CD4-positive, CD25-positive, alpha-beta regulatory T cell (primary cell): ENCODE measurements around the gene F11R. TPM values are rescaled to one million over a fixed set of nuclear protein-coding genes. Genes with fewer than 3 reads are reported as not detected.
"Not testable (repeated sequence)": the region's sequence is repeated elsewhere in the genome, so short reads cannot be mapped to it uniquely, and the experiment has no call there.

Experiments
- ATAC-seq, 2 donors: fragments of 150-1000 bp; cut with Tn5 transposase; one replicate each; pipeline ENCODE4 v1.10.0; 2021; ENCODE audit warnings: low read depth in 2 of 2, moderate number of reproducible peaks in 2 of 2, moderate library complexity in 1 of 2
- DNase-seq, 3 donors: peaks; one replicate each; pipeline versions ENCODE4 v3.0.0 to v3.0.0-alpha.2; 2012 to 2022; ENCODE audit warnings: mixed read lengths in 1 of 3
- H3K27ac ChIP-seq: one replicate; pipeline ENCODE4 v1.7.0; 2013; ENCODE audit warnings: mild to moderate bottlenecking, low read length; ENCODE audit not compliant: insufficient read depth, poor library complexity, severe bottlenecking
- H3K27me3 ChIP-seq: one replicate; pipeline ENCODE4 v1.7.0; 2013; ENCODE audit warnings: low read length; ENCODE audit not compliant: control insufficient read depth, insufficient read depth
- H3K36me3 ChIP-seq: one replicate; pipeline ENCODE4 v1.7.0; 2013; ENCODE audit warnings: mild to moderate bottlenecking, low read length, moderate library complexity; ENCODE audit not compliant: control insufficient read depth, insufficient read depth
- H3K4me1 ChIP-seq: 2 replicates; pipeline ENCODE4 v1.7.0; 2013; ENCODE audit warnings: mild to moderate bottlenecking, low read length; ENCODE audit not compliant: insufficient read depth, control insufficient read depth, poor library complexity, severe bottlenecking
- H3K4me3 ChIP-seq: one replicate; pipeline ENCODE4 v1.7.0; 2013; ENCODE audit warnings: low read depth, mild to moderate bottlenecking, low read length, moderate library complexity
- H3K9me3 ChIP-seq, 2 experiments: 1 replicate in 1 of 2; 2 replicates in 1 of 2; pipeline ENCODE4 v1.7.0; 2013; ENCODE audit warnings: low read length in 2 of 2, mild to moderate bottlenecking in 1 of 2, moderate library complexity in 1 of 2; ENCODE audit not compliant: control insufficient read depth in 2 of 2
- H3K27ac Mint-ChIP-seq, 3 donors: one replicate each; pipeline ENCODE4 v1.8.0; 2020 to 2022; ENCODE audit warnings: mild to moderate bottlenecking in 3 of 3, mixed read lengths in 3 of 3, moderate library complexity in 2 of 3
- H3K27me3 Mint-ChIP-seq: one replicate; pipeline ENCODE4 v1.8.0; 2022; ENCODE audit warnings: mild to moderate bottlenecking, mixed read lengths
- H3K36me3 Mint-ChIP-seq: one replicate; pipeline ENCODE4 v1.8.0; 2020; ENCODE audit warnings: mixed read lengths
- H3K4me1 Mint-ChIP-seq, 4 donors: one replicate each; pipeline ENCODE4 v1.8.0; 2020 to 2022; ENCODE audit warnings: mixed read lengths in 4 of 4, mild to moderate bottlenecking in 1 of 4
- H3K4me3 Mint-ChIP-seq, 4 donors: one replicate each; pipeline ENCODE4 v1.8.0; 2020 to 2022; ENCODE audit warnings: mild to moderate bottlenecking in 4 of 4, mixed read lengths in 4 of 4, moderate library complexity in 3 of 4
- H3K9me3 Mint-ChIP-seq, 7 donors: one replicate each; pipeline ENCODE4 v1.8.0; 2020 to 2022; ENCODE audit warnings: mixed read lengths in 7 of 7, mild to moderate bottlenecking in 3 of 7, moderate library complexity in 2 of 7
- polyA plus RNA-seq, 4 donors: library from polyadenylated mRNA; unstranded; fragments of 300-500 nt; fragmentation: Illumina TruSeq; gene quantifications; one replicate each; pipeline ENCODE4 v1.2.3, GENCODE V29; 2021
- total RNA-seq: library from RNA; stranded (reverse); gene quantifications from one replicate; pipeline ENCODE4 v1.2.3, GENCODE V29; 2022

F11R gene
- total and polyA plus RNA-seq, 5 donors from 2014 or later, result 6.3 to 18.4 (median 9.2) TPM

DNA sequence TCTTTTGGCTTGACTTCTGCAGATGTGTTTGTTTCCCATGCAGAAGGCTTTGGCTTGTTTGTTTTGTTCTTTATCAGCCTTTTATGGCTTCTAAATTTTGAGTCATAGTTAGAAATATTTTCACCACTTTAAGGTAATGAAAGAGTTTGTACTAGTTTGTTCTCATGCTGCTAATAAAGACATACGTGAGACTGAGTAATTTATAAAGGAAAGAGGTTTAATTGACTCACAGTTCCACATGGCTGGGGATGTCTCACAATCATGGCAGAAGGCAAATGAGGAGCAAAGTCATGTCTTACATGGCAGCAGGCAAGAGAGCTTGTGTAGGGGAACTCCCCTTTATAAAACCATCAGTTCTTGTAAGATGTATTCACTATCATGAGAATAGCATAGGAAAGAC, 6.0 kb upstream of the F11R start:
- H3K27me3 ChIP-seq, H3K4me3 ChIP-seq, H3K27me3 Mint-ChIP-seq, H3K4me1 ChIP-seq, H3K9me3 Mint-ChIP-seq, H3K4me1 Mint-ChIP-seq, DNase-seq, ATAC-seq, H3K36me3 ChIP-seq, H3K4me3 Mint-ChIP-seq, H3K9me3 ChIP-seq, H3K36me3 Mint-ChIP-seq, H3K27ac ChIP-seq: not testable (repeated sequence)
- peak overlapping the region in 1 of 3 donors; percentile 49 for H3K27ac Mint-ChIP-seq

DNA sequence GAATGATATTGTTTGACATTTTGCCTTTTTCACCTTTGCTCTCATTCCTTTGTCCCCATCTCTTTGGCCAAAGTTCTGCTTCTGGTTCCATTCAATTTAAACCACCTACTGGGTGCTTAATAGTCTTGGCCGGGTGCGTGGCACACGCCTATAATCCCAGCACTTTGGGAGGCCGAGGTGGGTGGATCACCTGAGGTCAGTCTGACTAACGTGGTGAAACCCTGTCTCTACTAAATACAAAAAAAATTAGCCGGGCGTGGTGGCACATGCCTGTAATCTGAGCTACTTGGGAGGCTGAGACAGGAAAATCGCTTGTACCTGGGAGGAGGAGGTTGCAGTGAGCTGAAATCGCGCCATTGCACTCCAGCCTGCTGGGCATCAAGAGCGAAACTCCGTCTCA, 1.5 kb upstream of the F11R start:
- peaks cover 20% of the 10 kb centered on the region for H3K4me1 ChIP-seq
- H3K36me3 ChIP-seq, H3K27me3 Mint-ChIP-seq, H3K4me3 ChIP-seq, H3K27ac ChIP-seq, H3K9me3 Mint-ChIP-seq, H3K27me3 ChIP-seq, H3K36me3 Mint-ChIP-seq, ATAC-seq, H3K9me3 ChIP-seq, DNase-seq: not testable (repeated sequence)
- Mint-ChIP-seq H3K4me3 (peak overlapping the region in 2 of 4 donors; percentile 14 to 95), H3K4me1 (peaks cover 11 to 34% (median 27%) of the 10 kb centered on the region in 4 donors), H3K27ac (peak overlapping the region in 1 of 3 donors; percentile 29)

DNA sequence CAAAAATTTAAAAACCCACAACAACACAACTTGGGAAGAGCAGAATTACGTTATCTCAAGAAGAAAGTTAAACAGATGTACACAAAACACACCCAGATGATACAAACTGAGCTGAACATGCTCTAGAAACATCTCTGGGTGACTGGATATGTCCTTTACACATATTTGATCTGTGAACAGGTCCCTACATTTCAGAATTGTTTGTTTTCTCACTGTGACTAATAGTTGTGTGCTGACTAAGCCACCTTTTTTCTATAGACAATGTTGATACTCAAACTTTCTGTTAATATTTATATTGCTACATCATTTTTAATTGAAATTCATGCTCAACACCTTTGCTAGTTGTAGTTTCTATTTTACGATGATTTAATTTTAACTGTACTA, 1.0 kb upstream of the F11R start:
- DNase-seq (no peak), ATAC-seq (no peak)
- H3K27me3 ChIP-seq, result no peaks in the 10 kb centered on the region
- no peaks in the 10 kb centered on the region for H3K36me3 ChIP-seq
- H3K27ac ChIP-seq, result no peak overlapping the region
- Mint-ChIP-seq H3K27me3 (peaks cover 8% of the 10 kb centered on the region), H3K4me3 (peak overlapping the region; percentile 84 to 95 (median 92)), H3K36me3 (no peaks in the 10 kb centered on the region), H3K9me3 (no peaks in the 10 kb centered on the region), H3K27ac (peak overlapping the region in 2 of 3 donors; percentile 29 to 86), H3K4me1 (peaks cover 11 to 34% (median 27%) of the 10 kb centered on the region in 4 donors)
- peaks cover 20% of the 10 kb centered on the region for H3K4me1 ChIP-seq
- H3K9me3 ChIP-seq, result no peaks in the 10 kb centered on the region
- H3K4me3 ChIP-seq, result no peak overlapping the region

DNA sequence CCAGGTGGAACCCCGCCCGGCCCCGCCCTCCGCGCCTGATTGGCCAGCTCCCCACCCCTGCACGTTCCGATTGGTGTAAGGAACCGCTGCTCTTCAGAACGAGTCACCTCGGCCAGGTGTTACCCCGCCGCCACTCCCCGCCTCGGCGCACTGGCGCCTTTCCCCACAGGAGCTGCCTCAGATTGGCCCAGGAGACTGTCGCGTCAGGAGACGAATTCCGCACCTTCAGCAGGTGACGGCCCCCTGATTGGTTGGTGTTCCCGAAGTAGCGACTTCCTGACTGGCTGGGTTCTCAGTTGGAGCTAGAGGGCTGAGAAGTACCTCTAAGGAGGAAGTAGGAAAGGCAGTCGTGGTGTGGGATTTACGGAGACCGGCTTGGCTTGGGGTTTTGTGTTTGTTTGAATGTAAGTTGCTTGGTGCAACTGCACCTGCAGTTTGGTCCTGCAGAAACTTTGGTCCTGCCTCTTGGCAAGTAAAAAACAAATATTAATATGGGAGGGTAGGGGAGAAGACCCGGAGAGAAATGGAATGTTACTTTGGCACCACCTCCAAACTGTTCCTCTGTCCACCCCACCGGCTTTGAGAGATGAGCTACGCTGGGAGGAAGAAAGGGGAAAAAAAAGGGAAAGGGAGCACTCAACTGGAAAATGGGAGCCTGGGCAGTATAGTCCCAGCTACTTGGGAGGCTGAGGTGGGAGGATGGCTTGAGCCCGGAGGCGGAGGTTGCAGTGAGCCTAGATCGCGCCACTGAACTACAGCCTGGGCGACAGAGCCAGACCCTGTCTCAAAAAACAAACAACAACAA, 415 bp upstream of the F11R start:
- Histone ChIP-seq H3K4me3 (peak overlapping the region; percentile 87), H3K4me1 (peaks cover 20% of the 10 kb centered on the region), H3K36me3 (no peaks in the 10 kb centered on the region), H3K27me3 (no peaks in the 10 kb centered on the region), H3K27ac (peak overlapping the region; percentile 48), H3K9me3 (no peaks in the 10 kb centered on the region)
- no peaks in the 10 kb centered on the region for H3K36me3 Mint-ChIP-seq
- peak overlapping the region; percentile 84 to 95 (median 92) for H3K4me3 Mint-ChIP-seq
- ATAC-seq (peak; percentile 95), DNase-seq (peak; percentile 87 to 91 (median 89))
- H3K27me3 Mint-ChIP-seq, result peaks cover 8% of the 10 kb centered on the region
- peaks cover 11 to 33% (median 29%) of the 10 kb centered on the region in 4 donors for H3K4me1 Mint-ChIP-seq
- no peaks in the 10 kb centered on the region for H3K9me3 Mint-ChIP-seq
- H3K27ac Mint-ChIP-seq, result peak overlapping the region; percentile 86 to 89 (median 89)

DNA sequence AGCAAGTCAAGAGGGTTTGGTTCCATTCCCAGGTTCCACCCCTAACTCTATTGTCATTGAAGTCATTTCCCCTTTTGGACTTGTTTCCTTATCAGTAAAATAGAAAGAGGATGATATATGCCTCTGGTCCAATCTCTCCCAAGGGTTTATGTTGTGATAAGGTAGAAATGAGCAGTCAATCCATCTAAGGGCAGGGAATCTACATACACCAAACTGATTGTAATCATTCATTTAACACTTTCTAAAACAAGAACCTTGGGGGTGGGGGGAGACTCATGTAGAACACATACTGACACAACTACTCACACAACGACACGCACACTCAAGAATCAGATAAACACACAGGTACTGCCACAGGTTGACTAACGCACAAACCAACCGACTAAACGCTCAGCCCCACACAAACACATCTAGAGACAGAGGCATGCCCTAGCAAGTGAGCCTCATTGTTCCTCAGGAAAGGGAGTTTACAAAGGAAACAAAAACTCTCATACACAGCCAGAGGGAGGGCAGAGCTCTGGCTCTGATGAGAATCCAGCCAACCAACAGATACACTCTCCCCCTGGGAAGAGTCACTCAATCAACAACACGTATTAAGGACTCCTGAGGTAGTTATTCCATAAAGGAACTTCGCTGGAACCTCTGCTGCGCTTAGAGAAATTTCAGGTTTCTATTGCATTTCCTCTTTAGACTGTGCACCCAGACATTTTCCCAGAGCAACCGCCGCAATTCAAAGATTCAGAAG, 1.0 kb downstream of the F11R start:
- H3K36me3 Mint-ChIP-seq, result no peaks in the 10 kb centered on the region
- Histone ChIP-seq H3K27ac (no peak overlapping the region), H3K4me1 (peaks cover 20% of the 10 kb centered on the region), H3K4me3 (peak overlapping the region; percentile 82), H3K36me3 (no peaks in the 10 kb centered on the region), H3K27me3 (no peaks in the 10 kb centered on the region), H3K9me3 (no peaks in the 10 kb centered on the region)
- H3K9me3 Mint-ChIP-seq, result no peaks in the 10 kb centered on the region
- DNase-seq (no peak), ATAC-seq (no peak)
- peak overlapping the region; percentile 71 to 89 (median 86) for H3K27ac Mint-ChIP-seq
- peaks cover 11 to 33% (median 29%) of the 10 kb centered on the region in 4 donors for H3K4me1 Mint-ChIP-seq
- peak overlapping the region; percentile 84 to 95 (median 92) for H3K4me3 Mint-ChIP-seq
- H3K27me3 Mint-ChIP-seq, result peaks cover 8% of the 10 kb centered on the region

DNA sequence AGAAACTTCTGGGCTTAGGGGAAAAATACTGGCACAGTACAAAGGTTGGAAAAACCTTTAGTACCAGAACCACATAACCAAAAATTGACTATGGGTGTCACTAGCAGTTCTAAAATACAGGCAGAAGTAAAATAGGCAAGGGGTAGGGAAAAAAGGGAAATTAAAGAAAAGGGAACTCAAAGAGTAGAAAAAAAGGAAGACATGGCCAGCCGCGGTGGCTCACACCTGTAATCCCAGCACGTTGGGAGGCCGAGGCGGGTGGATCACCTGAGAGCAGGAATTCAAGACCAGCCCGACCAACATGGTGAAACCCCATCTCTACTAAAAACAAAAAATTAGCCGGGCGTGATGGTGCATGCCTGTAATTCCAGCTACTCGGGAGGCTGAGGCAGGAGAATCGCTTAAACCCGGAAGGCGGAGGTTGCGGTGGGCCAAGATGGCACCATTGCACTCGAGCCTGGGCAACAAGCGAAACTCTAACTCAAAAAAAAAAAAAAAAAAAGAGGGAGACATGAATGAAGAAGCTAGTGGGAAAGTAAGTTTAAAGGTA, 1.8 kb downstream of the F11R start:
- Mint-ChIP-seq H3K4me1 (peaks cover 11 to 35% (median 32%) of the 10 kb centered on the region in 4 donors), H3K4me3 (peak overlapping the region in 3 of 4 donors; percentile 22 to 95 (median 84)), H3K27ac (peak overlapping the region in 1 of 3 donors; percentile 63)
- not testable (repeated sequence) for H3K27me3 Mint-ChIP-seq, H3K36me3 ChIP-seq, H3K36me3 Mint-ChIP-seq, DNase-seq, H3K4me3 ChIP-seq, H3K9me3 Mint-ChIP-seq, ATAC-seq, H3K27ac ChIP-seq, H3K27me3 ChIP-seq, H3K9me3 ChIP-seq
- peaks cover 23% of the 10 kb centered on the region for H3K4me1 ChIP-seq

DNA sequence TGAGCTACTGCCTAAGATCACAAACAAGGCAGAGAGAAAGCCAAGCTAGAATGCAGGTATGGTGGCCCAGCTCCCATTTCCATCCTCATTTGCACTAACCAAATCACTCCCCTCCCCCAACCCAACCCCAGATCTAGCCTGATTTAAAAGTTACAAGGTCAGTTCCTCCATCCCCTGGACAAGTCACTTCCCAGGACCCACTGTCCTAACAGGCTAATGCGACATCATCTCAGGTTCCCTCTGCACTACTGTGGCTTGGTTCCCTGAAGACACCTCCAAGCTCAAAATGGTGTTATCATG, 2.4 kb downstream of the F11R start:
- no peak overlapping the region for H3K4me3 Mint-ChIP-seq
- peak overlapping the region in 1 of 3 donors; percentile 48 for H3K27ac Mint-ChIP-seq
- peaks cover 11 to 41% (median 37%) of the 10 kb centered on the region in 4 donors for H3K4me1 Mint-ChIP-seq

More for the DNA sequence above, 2.4 kb downstream of the F11R start:
- Histone ChIP-seq H3K27ac (no peak overlapping the region), H3K36me3 (no peaks in the 10 kb centered on the region), H3K27me3 (no peaks in the 10 kb centered on the region), H3K9me3 (no peaks in the 10 kb centered on the region), H3K4me3 (no peak overlapping the region), H3K4me1 (peaks cover 29% of the 10 kb centered on the region)
- H3K36me3 Mint-ChIP-seq, result no peaks in the 10 kb centered on the region
- peaks cover 8% of the 10 kb centered on the region for H3K27me3 Mint-ChIP-seq
- no peak for DNase-seq
- no peak for ATAC-seq
- H3K9me3 Mint-ChIP-seq, result no peaks in the 10 kb centered on the region
